GM18502 (cell line): ENCODE measurements around the gene PTX3.

Experiments used
- ATAC-seq: cut with Tn5 transposase; IDR thresholded peaks from one replicate; pipeline ENCODE4 v1.9.1; 2021; ENCODE audit warnings: mild to moderate bottlenecking; ENCODE audit not compliant: unreplicated experiment, poor library complexity

Gene PTX3

GRCh38 chr3:157471064-157471463 lies 34.4 kb downstream of the PTX3 start:
- no peak for ATAC-seq

- ATAC-seq = no peak
These were observed 36.0 kb downstream of the PTX3 start for GRCh38 chr3:157472648-157473047.

- no peak for ATAC-seq
These were observed 39.3 kb downstream of the PTX3 start for GRCh38 chr3:157475921-157476414.

- ATAC-seq = no peak
These were observed 40.8 kb downstream of the PTX3 start for GRCh38 chr3:157477441-157477840.

GRCh38 chr3:157479464-157480243 lies 43.0 kb downstream of the PTX3 start:
- ATAC-seq = no peak

GRCh38 chr3:157487339-157487738 lies 50.7 kb downstream of the PTX3 start:
- no peak for ATAC-seq

- no peak for ATAC-seq
These were observed 51.5 kb downstream of the PTX3 start for GRCh38 chr3:157488144-157488543.

- no peak for ATAC-seq
These were observed 54.5 kb downstream of the PTX3 start for GRCh38 chr3:157491136-157491535.
